ENCODE data around the gene CGB3.

Gene CGB3

DNA sequence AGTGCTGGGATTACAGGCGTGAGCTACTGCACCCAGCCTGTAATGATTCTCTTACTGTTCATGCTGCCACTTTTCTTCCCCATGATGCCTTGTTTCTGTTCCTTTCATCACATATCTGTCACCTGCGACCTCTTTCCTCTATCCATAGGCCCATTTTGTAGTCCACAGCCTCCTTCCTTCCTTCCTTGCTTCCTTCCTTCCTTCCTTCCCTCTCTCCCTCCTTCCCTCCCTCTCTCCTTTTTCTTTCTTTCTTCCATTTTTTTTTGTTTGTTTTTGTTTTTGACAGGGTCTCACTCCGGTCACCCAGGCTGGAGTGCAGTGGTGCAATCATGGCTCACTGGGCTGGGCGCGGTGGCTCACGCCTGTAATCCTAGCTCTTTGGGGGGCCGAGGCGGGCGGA lies 35.3 kb downstream of the CGB3 start:
- no peak for DNase-seq (ENCODE audit: low read depth in 1 of 2, low spot score in 1 of 2)

DNA sequence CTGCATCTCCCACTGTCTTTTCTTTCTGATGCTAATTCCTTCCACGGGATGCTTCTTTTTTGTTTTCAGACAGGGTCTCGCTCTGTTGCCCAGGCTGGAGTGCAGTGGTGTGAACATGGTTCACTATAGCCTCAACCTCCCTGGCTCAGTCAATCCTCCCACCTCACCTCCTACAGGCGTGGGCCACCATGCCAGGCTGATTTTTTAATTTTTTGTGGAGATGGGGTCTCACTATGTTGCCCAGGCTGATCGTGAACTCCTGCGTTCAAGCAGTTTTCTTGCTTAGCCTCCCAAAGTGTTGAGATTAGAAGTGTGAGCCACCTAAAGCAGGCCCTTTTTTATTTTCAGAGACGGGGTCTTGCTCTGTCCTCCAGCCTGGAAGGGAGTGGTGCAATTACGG lies 35.8 kb downstream of the CGB3 start:
- DNase-seq (ENCODE audit: low read depth in 1 of 2, low spot score in 1 of 2), result no peak

DNA sequence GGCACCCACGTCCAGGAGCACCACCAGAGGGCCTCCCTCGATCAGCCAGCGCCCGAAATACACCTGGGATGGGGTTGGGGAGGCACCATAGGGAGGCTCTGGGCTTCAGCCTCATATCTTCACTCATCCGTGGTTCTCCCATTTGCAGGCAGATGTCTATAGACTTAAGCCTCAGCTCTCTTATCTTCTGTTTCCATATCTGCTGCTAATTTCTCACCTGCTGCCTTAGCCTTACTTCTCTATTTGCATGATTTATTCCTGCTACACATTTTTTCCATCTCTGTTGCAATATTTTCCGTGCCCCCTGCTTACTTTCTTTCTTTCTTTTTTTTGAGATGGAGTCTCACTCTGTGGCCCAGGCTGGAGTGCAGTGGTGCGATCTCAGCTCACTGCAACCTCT lies 36.8 kb downstream of the CGB3 start:
- DNase-seq (ENCODE audit: low read depth in 1 of 2, low spot score in 1 of 2), result no peak

DNA sequence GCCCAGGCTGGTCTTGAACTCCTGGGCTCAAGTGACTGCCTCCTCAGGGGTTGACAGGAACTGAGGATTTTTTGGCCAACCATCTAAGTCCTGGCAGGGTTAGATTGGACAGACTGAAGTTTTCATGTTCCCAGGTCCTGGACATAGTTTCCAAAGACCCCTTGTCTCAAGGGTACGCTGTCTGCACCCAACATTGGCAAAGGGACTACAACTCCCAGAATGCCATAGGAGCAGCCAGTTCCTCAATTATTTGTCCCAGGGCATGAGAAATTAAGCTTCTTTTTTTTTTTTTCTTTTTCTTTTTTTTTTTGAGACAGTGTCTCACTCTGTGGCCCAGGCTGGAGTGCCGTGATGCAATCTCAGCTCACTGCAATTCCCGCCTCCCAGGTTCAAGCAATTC lies 37.9 kb downstream of the CGB3 start:
- no peak for DNase-seq (ENCODE audit: low read depth in 1 of 2, low spot score in 1 of 2)

DNA sequence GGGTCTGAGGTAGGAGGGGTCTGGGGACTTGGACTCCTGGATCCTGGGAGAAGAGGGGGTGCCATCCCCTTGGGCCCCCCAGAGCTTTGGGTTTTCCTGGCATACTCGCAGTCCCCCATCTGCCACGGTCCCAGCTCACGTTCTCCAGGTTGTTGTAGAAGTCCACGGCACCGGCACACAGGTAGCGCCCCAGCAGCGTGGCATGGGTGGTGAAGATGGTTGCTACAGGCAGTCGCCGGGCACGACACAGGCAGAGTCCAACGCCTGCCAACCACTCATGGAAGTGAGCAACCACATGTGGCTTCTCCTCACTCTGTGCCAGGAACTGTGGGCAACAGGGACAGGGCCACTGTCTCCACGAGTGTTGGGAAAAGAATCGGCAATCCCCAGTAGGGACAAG lies 38.4 kb downstream of the CGB3 start:
- no peak for DNase-seq (ENCODE audit: low read depth in 1 of 2, low spot score in 1 of 2)

DNA sequence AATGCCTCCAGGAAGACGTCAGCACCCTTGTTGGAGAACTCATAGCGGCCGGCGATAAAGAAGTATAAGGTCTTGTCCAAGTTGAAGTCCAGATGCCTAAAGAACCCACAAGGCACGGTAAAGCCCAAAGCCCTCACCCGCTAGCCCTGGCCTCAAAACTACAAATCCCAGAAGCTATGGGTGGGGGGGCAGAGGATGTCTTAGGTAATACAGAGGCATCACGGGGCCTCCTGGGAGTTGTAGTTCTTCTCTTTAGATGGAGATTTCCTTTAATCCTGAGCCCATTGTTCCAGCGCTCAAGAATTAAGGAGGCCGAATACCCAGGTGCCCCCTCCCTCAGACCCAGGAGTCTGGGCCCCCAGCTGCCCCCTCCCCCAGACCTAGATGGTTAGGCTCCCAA lies 41.9 kb downstream of the CGB3 start:
- no peak for DNase-seq (ENCODE audit: low read depth in 1 of 2, low spot score in 1 of 2)

DNA sequence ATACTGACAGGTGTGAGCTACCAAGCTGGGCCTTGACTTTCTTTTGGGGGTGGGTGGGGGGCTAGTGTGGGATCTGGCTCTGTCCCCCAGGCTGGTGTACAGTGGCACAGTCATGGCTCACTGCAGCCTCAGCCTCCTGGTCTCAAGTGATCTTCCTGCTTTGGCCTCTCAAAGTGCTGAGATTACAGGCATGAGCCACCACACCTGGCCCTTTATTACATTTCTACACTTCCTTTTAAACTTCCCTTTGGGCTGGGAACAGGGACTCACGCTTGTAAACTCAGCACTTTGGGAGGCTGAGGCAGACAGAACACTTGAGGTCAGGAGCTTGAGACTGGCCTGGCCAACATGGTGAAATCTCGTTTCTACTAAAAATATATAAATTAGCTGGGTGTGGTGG lies 47.1 kb downstream of the CGB3 start:
- no peak for DNase-seq (ENCODE audit: low read depth in 1 of 2, low spot score in 1 of 2)

DNA sequence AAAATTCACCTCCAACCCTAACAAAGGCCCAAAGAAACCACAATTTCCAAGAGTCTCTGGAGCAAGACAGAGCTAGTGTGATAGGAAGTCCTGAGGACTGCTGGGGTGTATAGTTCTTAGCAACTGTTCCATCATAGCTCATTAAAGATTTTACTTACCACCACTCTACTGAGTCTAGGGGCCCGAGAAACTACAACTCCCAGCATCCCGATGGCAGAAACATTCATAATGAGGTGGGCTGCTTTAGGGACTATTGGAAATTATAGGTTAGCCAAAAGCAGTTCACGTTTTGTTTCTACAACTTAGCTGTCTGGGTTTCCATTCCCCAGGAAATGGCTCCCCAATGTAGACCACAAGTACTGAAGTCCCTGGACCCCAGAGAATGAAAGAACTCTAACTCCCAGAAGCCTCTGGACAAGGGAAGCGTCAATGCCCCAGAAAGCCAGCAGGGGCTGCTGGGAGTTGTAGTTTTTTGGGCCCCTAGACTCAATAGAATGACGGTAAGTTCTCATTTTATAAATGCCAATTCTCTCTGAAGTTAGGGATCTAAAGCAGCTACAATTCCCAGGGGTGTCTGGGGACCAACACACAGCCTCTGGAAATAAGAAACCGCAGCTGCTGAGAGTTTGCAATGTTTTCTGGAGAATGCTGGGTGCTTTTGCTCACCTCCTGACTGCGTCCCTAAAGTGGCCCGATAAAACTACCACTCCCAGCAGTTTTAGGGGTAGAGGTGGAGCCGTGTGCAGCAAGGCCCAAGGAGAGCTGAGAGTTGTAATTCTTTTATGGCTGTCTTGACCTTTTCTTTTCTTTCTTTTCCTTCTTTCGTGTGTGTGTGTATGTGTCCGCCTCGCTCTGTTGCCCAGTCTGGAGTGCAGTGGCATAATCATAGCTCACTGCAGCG lies 47.9 kb downstream of the CGB3 start:
- DNase-seq (ENCODE audit: low read depth in 1 of 2, low spot score in 1 of 2), result no peak
